ENCODE measurements around the gene STPG1.

The STPG1 gene

DNA sequence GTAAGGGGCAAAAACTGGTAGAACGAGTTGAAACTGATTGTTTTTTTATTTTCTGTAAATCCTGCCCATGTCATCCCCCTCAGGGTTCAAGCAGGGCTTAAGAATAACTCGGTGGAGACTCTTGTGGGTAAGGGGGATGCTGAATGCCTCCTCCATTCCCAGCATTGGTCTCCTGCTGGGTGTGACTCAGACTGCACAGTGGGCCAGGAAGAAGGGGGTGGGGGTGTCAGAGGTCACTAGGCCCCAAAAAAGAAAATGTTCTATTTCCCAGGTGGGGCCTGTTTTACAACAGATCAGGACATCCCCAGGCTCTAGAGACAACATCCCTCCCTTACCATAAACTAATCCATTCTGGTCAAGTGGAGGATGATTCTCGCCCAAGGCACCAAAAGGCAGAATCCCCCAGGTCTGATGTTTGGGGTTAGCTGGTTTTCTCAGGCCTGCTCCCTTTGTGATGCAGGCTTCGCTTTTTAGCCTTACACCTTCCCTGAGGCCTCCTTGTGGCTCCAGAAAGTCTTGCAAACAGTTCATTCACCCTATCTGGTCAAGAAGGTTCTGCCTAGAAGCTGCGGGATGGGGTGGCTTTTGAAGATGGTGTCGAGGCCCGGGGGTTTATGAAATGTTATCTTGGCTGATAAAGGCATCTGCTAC, 105.1 kb downstream of the STPG1 start:
- no peaks in the 10 kb centered on the region for H3K79me1 ChIP-seq (ENCODE audit: low read length)
- H3K9ac ChIP-seq (ENCODE audit: low read length): no peak overlapping the region
- no peak overlapping the region for H2BK5ac ChIP-seq (ENCODE audit: low read depth, low read length, poor library complexity)
- H4K12ac ChIP-seq (ENCODE audit: low read depth, low read length): no peak overlapping the region
- no peak overlapping the region for H4K8ac ChIP-seq (ENCODE audit: low read depth, low read length)
- H3K4me1 ChIP-seq (ENCODE audit: control insufficient read depth in 1 of 2, insufficient read depth in 2 of 2, low read length in 2 of 2): peaks cover 0 to 11% of the 10 kb centered on the region in 2 experiments
- no peaks in the 10 kb centered on the region for H3K79me2 ChIP-seq (ENCODE audit: control insufficient read depth, insufficient read depth, low read length, poor library complexity)
- no peak overlapping the region for H3K4me3 ChIP-seq (ENCODE audit: low read depth, low read length)
- H2AK5ac ChIP-seq (ENCODE audit: low read length): no peak overlapping the region
- no peak overlapping the region for H2BK12ac ChIP-seq (ENCODE audit: low read length)
- peak in 1 of 2 donors; percentile 23 for DNase-seq
- H3K18ac ChIP-seq (ENCODE audit: low read length): no peak overlapping the region
- no peak overlapping the region for H3K14ac ChIP-seq (ENCODE audit: low read length)
- no peak overlapping the region for H4K91ac ChIP-seq (ENCODE audit: low read depth, low read length)
- no peaks in the 10 kb centered on the region for H3K9me3 ChIP-seq (ENCODE audit: insufficient read depth, low read depth, low read length)
- no peak overlapping the region for H2BK120ac ChIP-seq (ENCODE audit: insufficient read depth, low read length, poor library complexity)
- no peaks in the 10 kb centered on the region for H3K27me3 ChIP-seq (ENCODE audit: insufficient read depth, low read length)
- H3K4ac ChIP-seq (ENCODE audit: low read depth, low read length): no peak overlapping the region
- H3K27ac ChIP-seq (ENCODE audit: low read depth, low read length): no peak overlapping the region
- H2AFZ ChIP-seq (ENCODE audit: insufficient read depth, low read length, poor library complexity): no peak overlapping the region
- no CpG with 5 or more reads among the region's 7 CpGs for WGBS (ENCODE audit: extremely low coverage, insufficient coverage, insufficient read length)
- H3K23ac ChIP-seq (ENCODE audit: low read length): no peak overlapping the region
- H3K4me2 ChIP-seq (ENCODE audit: low read length): no peak overlapping the region
- no peaks in the 10 kb centered on the region for H3K36me3 ChIP-seq (ENCODE audit: control insufficient read depth in 1 of 2, insufficient read depth in 2 of 2, low read length in 2 of 2)
